ENCODE measurements around the gene C11orf42.

Gene C11orf42

DNA sequence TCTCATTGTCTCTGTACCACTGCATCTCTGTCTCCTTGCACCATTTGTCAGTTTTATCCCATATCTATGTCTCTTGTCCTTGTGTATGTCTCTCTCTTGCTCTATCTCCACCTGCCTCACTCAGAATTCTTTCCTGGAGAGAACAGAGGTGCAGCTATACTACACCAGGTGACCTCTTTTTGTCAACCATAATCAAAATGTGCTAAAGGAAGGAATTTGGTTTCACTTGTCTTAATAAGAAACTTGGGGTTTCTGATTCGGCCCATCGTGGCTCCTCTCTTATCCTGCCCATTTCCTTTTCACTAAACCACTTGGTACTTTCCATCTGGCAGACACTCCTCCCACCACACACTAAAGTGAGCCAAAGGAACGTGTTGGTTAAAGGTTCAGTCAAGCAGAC is 2.0 kb upstream of the C11orf42 start:
- TF ChIP-seq FOXA1 (IDR thresholded peaks at IDR 0.05) (no peak), FOXK2 (IDR thresholded peaks at IDR 0.05) (no peak)
- DNase-seq (ENCODE audit: extremely low spot score) = no peak
- POLR2A ChIA-PET = no interaction called here
- CTCF ChIA-PET = no interaction called here

DNA sequence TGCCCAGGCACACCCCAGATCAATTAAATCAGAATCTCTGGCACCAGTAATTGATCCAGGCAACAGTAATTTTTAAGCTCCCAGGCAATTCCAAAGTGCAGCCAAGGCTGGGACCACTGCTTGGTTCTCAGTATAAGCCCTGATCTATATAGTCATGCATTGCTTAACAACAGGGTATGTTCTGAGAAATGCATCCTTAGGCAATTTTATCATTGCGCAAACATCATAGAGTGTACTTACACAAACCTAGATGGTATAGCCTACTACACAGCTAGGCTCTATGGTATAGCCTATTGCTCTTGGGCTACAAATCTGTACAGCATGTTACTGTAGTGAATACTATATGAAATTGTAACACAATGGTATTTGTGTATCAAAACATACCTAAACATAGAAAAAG is 651 bp upstream of the C11orf42 start:
- ChIA-PET CTCF (no interaction called here), POLR2A (no interaction called here)
- DNase-seq (ENCODE audit: extremely low spot score) = no peak
- TF ChIP-seq FOXA1 (IDR thresholded peaks at IDR 0.05) (no peak), FOXK2 (IDR thresholded peaks at IDR 0.05) (no peak), ELF4 (IDR thresholded peaks at IDR 0.05) (no peak), ARNT (IDR thresholded peaks at IDR 0.05) (no peak), L3MBTL2 (conservative IDR thresholded peaks at IDR 0.05) (no peak), CTBP1 (IDR thresholded peaks at IDR 0.05; ENCODE audit: borderline replicate concordance) (no peak), FOXM1 (IDR thresholded peaks at IDR 0.05; ENCODE audit: borderline replicate concordance) (no peak), TARDBP (IDR thresholded peaks at IDR 0.05) (no peak), NFRKB (IDR thresholded peaks at IDR 0.05) (no peak), SP1 (IDR thresholded peaks at IDR 0.05) (no peak), HDGF (IDR thresholded peaks at IDR 0.05; ENCODE audit: borderline replicate concordance) (no peak), SUZ12 (IDR thresholded peaks at IDR 0.05) (no peak), BHLHE40 (IDR thresholded peaks at IDR 0.05; ENCODE audit: borderline replicate concordance) (no peak), ZNF384 (IDR thresholded peaks at IDR 0.05) (no peak), LEF1 (IDR thresholded peaks at IDR 0.05; ENCODE audit: borderline replicate concordance) (no peak)
- TF ChIP-seq, protein P1, sequence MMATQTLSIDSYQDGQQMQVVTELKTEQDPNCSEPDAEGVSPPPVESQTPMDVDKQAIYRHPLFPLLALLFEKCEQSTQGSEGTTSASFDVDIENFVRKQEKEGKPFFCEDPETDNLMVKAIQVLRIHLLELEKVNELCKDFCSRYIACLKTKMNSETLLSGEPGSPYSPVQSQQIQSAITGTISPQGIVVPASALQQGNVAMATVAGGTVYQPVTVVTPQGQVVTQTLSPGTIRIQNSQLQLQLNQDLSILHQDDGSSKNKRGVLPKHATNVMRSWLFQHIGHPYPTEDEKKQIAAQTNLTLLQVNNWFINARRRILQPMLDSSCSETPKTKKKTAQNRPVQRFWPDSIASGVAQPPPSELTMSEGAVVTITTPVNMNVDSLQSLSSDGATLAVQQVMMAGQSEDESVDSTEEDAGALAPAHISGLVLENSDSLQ (IDR thresholded peaks at IDR 0.05) = no peak

DNA sequence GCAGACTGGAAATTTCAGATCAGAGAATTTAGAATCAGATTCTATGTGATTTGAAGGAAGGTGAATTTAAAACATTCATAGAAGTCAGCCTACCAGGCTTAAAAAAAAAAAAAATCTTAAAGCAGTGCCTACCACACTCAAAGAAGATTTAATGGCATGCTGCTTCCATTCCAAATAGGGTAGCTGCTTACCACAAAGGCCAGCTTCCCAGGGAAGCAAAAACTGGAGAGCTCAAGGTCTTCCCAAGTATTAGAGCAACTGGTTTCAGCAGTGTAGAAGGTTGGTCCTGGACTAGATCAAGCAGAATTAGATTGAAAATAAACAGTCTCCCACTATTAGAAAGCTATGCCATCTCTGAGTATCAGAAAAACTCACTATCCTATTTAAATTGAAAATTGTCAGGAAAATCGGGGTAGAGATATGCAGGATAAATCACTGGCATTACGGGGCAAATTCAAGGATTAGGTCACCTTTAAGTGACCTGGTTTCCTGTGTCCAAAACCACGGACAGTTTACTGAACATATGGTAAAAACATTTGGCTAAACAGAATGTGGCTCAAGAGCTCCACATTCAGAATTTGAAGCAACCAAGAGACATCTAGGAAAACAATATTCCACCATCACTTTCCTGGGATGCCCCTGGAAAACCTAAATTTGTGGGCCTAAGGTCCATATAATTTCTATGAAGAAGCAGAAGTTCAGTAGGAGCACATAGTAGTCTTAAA is 1.3 kb downstream of the C11orf42 start:
- DNase-seq (ENCODE audit: extremely low spot score) = no peak
- POLR2A ChIA-PET = no interaction called here
- CTCF ChIA-PET = no interaction called here
- TF ChIP-seq BHLHE40 (IDR thresholded peaks at IDR 0.05; ENCODE audit: borderline replicate concordance) (no peak), HDGF (IDR thresholded peaks at IDR 0.05; ENCODE audit: borderline replicate concordance) (no peak), LEF1 (IDR thresholded peaks at IDR 0.05; ENCODE audit: borderline replicate concordance) (no peak), FOXA1 (IDR thresholded peaks at IDR 0.05) (no peak), ARNT (IDR thresholded peaks at IDR 0.05) (no peak)

DNA sequence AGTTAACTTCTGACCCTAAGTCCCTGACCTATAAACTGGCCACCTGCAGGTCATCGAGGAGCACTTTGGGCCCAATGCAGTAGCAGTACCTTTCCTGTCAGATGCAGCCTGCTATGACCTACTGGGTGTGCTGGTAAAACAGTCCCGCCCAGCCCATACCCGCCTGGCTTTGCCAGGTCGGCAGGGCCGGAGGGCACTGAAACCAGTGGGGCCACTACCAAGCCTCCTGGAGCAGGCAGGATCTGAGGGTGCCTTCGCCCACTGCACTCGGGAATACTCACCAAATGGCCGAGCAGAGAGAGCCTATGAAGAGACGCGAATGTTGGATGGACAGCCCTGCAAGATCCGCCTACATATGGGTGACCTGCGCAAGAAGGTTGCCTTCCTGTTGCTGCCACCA is 4.4 kb downstream of the C11orf42 start:
- TF ChIP-seq SP1 (IDR thresholded peaks at IDR 0.05) = no peak
- no peak for TF ChIP-seq ZNF384 (IDR thresholded peaks at IDR 0.05)
- TF ChIP-seq NFRKB (IDR thresholded peaks at IDR 0.05) = no peak
- no peak for TF ChIP-seq FOXM1 (IDR thresholded peaks at IDR 0.05; ENCODE audit: borderline replicate concordance)
- no peak for TF ChIP-seq L3MBTL2 (conservative IDR thresholded peaks at IDR 0.05)
- no peak for TF ChIP-seq FOXK2 (IDR thresholded peaks at IDR 0.05)
- no peak for TF ChIP-seq TARDBP (IDR thresholded peaks at IDR 0.05)
- TF ChIP-seq ARNT (IDR thresholded peaks at IDR 0.05) = no peak
- no peak for TF ChIP-seq SUZ12 (IDR thresholded peaks at IDR 0.05)
- no peak for TF ChIP-seq BHLHE40 (IDR thresholded peaks at IDR 0.05; ENCODE audit: borderline replicate concordance)
- CTCF ChIA-PET = no interaction called here
- POLR2A ChIA-PET = no interaction called here
- DNase-seq (ENCODE audit: extremely low spot score) = no peak

DNA sequence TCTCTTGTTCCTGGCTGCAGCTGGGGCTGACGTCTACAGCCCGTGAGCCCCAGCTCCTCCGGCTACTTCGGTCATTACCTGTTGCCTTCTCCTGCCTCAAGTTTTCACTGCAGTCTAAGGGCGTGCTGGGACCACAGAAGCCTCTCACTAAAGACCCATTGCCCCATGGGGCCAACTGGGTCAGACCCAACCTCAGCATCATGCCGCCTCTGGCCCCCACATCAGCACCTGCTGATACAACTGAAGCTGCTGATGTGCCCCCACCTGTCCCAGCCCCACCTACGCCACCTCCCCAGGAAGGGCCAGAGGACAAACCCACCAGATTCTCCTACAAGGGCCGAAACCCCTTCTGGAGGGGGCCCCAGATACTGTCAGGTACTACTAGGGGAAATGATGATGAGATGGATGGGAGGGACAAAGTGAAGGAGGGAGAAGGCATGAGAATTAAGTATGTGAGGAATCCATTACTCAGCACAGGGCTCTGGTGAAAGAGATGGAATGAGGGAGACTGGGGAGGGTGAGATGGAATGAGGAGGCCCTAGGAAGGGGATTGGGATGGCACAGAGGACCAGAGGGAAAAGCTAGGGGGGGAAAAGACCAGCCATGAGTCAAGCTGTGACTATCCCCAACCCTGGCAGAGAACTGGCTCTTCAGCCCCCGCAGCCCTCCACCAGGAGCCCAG is 5.1 kb downstream of the C11orf42 start:
- TF ChIP-seq, protein P1 (IDR thresholded peaks at IDR 0.05) = no peak
- TF ChIP-seq L3MBTL2 (conservative IDR thresholded peaks at IDR 0.05) (no peak), SUZ12 (IDR thresholded peaks at IDR 0.05) (no peak), ARNT (IDR thresholded peaks at IDR 0.05) (no peak), TARDBP (IDR thresholded peaks at IDR 0.05) (no peak)
- no peak for DNase-seq (ENCODE audit: extremely low spot score)
- POLR2A ChIA-PET = no interaction called here
- CTCF ChIA-PET = no interaction called here

DNA sequence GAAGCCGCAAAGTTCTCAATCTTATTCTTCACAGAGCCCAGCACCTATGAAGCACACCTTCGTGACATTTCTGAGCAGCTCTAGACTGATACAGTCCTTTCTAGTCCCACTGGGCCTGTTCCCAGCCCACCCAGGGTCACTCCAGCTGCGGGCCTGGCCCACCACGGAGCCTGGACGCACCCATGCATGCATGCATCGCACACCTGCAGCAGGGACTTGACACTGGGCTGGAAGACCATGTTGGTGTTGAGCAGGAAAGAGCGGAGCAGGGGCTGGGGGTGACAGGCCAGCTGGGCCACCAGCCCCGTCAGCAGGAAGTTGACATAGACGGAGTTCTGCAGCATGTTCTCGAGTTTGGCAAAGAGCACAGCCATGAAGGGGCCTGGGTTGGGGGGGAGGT is 9.2 kb downstream of the C11orf42 start:
- ChIA-PET CTCF (no interaction called here), POLR2A (no interaction called here)
- TF ChIP-seq TARDBP (IDR thresholded peaks at IDR 0.05) = no peak
- TF ChIP-seq CTBP1 (IDR thresholded peaks at IDR 0.05; ENCODE audit: borderline replicate concordance) = no peak
- no peak for TF ChIP-seq L3MBTL2 (conservative IDR thresholded peaks at IDR 0.05)
- no peak for TF ChIP-seq BHLHE40 (IDR thresholded peaks at IDR 0.05; ENCODE audit: borderline replicate concordance)
- no peak for TF ChIP-seq HDGF (IDR thresholded peaks at IDR 0.05; ENCODE audit: borderline replicate concordance)
- no peak for TF ChIP-seq FOXM1 (IDR thresholded peaks at IDR 0.05; ENCODE audit: borderline replicate concordance)
- TF ChIP-seq NFRKB (IDR thresholded peaks at IDR 0.05) = no peak
- no peak for TF ChIP-seq ELF4 (IDR thresholded peaks at IDR 0.05)
- TF ChIP-seq SP1 (IDR thresholded peaks at IDR 0.05) = no peak
- no peak for TF ChIP-seq FOXK2 (IDR thresholded peaks at IDR 0.05)
- TF ChIP-seq LEF1 (IDR thresholded peaks at IDR 0.05; ENCODE audit: borderline replicate concordance) = no peak
- no peak for TF ChIP-seq ARNT (IDR thresholded peaks at IDR 0.05)
- TF ChIP-seq SUZ12 (IDR thresholded peaks at IDR 0.05) = no peak
- no peak for TF ChIP-seq FOXA1 (IDR thresholded peaks at IDR 0.05)
- TF ChIP-seq, protein P1 (IDR thresholded peaks at IDR 0.05) = no peak
- DNase-seq (ENCODE audit: extremely low spot score) = no peak
